GM12878 (cell line): ENCODE results near the gene PPP2R3A. TPM values are rescaled to one million over a fixed set of nuclear protein-coding genes. Genes with fewer than 3 reads are reported as not detected.

Experiments
- ASH2L ChIP-seq: fragments of 300-600, 200-600 bp; sonication (generic); IDR thresholded peaks from 2 replicates; pipeline ENCODE4 v1.6.1; 2017; ENCODE audit warnings: low read depth, mild to moderate bottlenecking, borderline replicate concordance
- ATF7 ChIP-seq: fragments of 450-650 bp; IDR thresholded peaks from 2 replicates; pipeline ENCODE4 v1.6.1; 2016; ENCODE audit warnings: low read depth, mild to moderate bottlenecking
- BCL11A ChIP-seq: IDR thresholded peaks from 2 replicates; pipeline ENCODE4 v1.6.1; 2011; ENCODE audit warnings: low read depth, low read length
- CHD4 ChIP-seq: fragments of 200-600 bp; sonication (generic); IDR thresholded peaks from 2 replicates; pipeline ENCODE4 v1.6.1; 2016; ENCODE audit warnings: mild to moderate bottlenecking
- CREM ChIP-seq: IDR thresholded peaks from 2 replicates; pipeline ENCODE4 v1.6.1; 2014; ENCODE audit warnings: antibody characterized with exemption, low read depth
- EGR1 ChIP-seq, 2 experiments: IDR thresholded peaks; 1 replicate in 1 of 2; 2 replicates in 1 of 2; pipeline ENCODE4 v1.6.1; 2011 to 2012; ENCODE audit warnings: low read depth in 2 of 2, low read length in 2 of 2, borderline replicate concordance in 1 of 2, mild to moderate bottlenecking in 1 of 2, moderate library complexity in 1 of 2
- IKZF1 ChIP-seq: fragments of 450-650 bp; conservative IDR thresholded peaks from 2 replicates; pipeline ENCODE4 v1.6.1; 2017; ENCODE audit warnings: antibody characterized with exemption, mild to moderate bottlenecking
- MEF2B ChIP-seq: fragments of 450-650 bp; IDR thresholded peaks from 2 replicates; pipeline ENCODE4 v1.6.1; 2018; ENCODE audit warnings: mild to moderate bottlenecking, moderate library complexity; ENCODE audit not compliant: partially characterized antibody, poor library complexity, severe bottlenecking
- MTA2 ChIP-seq: fragments of 450-650 bp; IDR thresholded peaks from 2 replicates; pipeline ENCODE4 v1.6.1; 2016; ENCODE audit warnings: low read depth, mild to moderate bottlenecking, moderate library complexity
- MXI1 ChIP-seq: fragments of 150-350 bp; IDR thresholded peaks from 2 replicates; pipeline ENCODE4 v1.6.1; 2011; ENCODE audit warnings: low read depth, mild to moderate bottlenecking, inconsistent platforms, low read length, improper control_type of control experiment
- NBN ChIP-seq: fragments of 450-650 bp; IDR thresholded peaks from 2 replicates; pipeline ENCODE4 v1.6.1; 2016
- POU2F2 ChIP-seq: IDR thresholded peaks from 3 replicates; pipeline ENCODE4 v1.6.1; 2011; ENCODE audit warnings: low read depth, mild to moderate bottlenecking, low read length, borderline replicate concordance
- RELA ChIP-seq: fragments of 450-650 bp; IDR thresholded peaks from 2 replicates; pipeline ENCODE4 v1.8.0; 2014; ENCODE audit warnings: borderline replicate concordance; ENCODE audit not compliant: partially characterized antibody
- RELB ChIP-seq: fragments of 450-650 bp; IDR thresholded peaks from 2 replicates; pipeline ENCODE4 v1.6.1; 2017; ENCODE audit warnings: low read depth, mild to moderate bottlenecking, moderate library complexity
- SKIL ChIP-seq: fragments of 450-650 bp; IDR thresholded peaks from 2 replicates; pipeline ENCODE4 v1.6.1; 2017; ENCODE audit warnings: mild to moderate bottlenecking, low read depth, inconsistent platforms; ENCODE audit not compliant: poor library complexity, severe bottlenecking
- SMAD5 ChIP-seq: IDR thresholded peaks from 2 replicates; pipeline ENCODE4 v1.6.1; 2016; ENCODE audit warnings: antibody characterized with exemption, low read depth
- YY1 ChIP-seq: IDR thresholded peaks from 2 replicates; pipeline ENCODE4 v1.6.1; 2011; ENCODE audit warnings: low read depth, mild to moderate bottlenecking, low read length
- ZBTB40 ChIP-seq: fragments of 450-650 bp; IDR thresholded peaks from 2 replicates; pipeline ENCODE4 v1.6.1; 2016; ENCODE audit warnings: mild to moderate bottlenecking, moderate library complexity, borderline replicate concordance
- ZNF384 ChIP-seq: IDR thresholded peaks from 2 replicates; pipeline ENCODE4 v1.6.1; 2012; ENCODE audit warnings: low read depth, mild to moderate bottlenecking, low read length, improper control_type of control experiment, borderline replicate concordance
- polyA plus RNA-seq, 11 experiments: library from polyadenylated mRNA; depleted of rRNA in 4 of 11; unstranded in 6 of 11; stranded (reverse) in 5 of 11; fragments of >200 nt; fragmentation: Nextera tagmentation in 4 of 11; fragmentation: Illumina TruSeq in 1 of 11; extraction: Ambion mirVana in 4 of 11; extraction: Trizol in 1 of 11; gene quantifications; 1 replicate in 1 of 11; 2 replicates in 10 of 11; pipeline versions ENCODE4 v1.2.1 to v1.2.3, GENCODE V29; 2011 to 2016; ENCODE audit warnings: inconsistent platforms in 2 of 11, missing spikeins in 2 of 11, low read depth in 1 of 11
- total RNA-seq, 4 experiments: library from RNA; depleted of rRNA in 3 of 4; stranded (reverse); fragments of >200 nt in 3 of 4; fragmentation: Illumina TruSeq in 1 of 4; extraction: Trizol in 1 of 4; gene quantifications; 2 replicates each; pipeline versions ENCODE4 v1.2.1 to v1.2.3, GENCODE V29; 2013 to 2021
- TF ChIP-seq, protein P1 (sequence below): fragments of 450-650 bp; IDR thresholded peaks from 2 replicates; pipeline ENCODE4 v1.6.1; 2016; ENCODE audit warnings: mild to moderate bottlenecking

The PPP2R3A gene
- total and polyA plus RNA-seq, 10 of the 15 experiments (the other 5 are each of a cell fraction or from before 2014, with no cell fraction given): under 0.01 to 0.16 (median 0.06) TPM; not detected in 5

- TF ChIP-seq ZBTB40 (no peak), MTA2 (peak; percentile 74), BCL11A (no peak), ZNF384 (peak; percentile 93), MXI1 (peak; percentile 90), YY1 (peak; percentile 43; the same call in 1 of the 2 replicates), POU2F2 (peak; percentile 80; the same call in 2 of the 3 replicates), SKIL (no peak), RELA (no peak), SMAD5 (no peak), EGR1 (IDR thresholded peaks at IDR 0.05; ENCODE audit: borderline replicate concordance in 1 of 2, low read depth in 2 of 2, low read length in 2 of 2) (0 out of 3 replicates have a peak, but pooled peaks of 1 of the 2 experiments have one; percentile 31), CHD4 (no peak), ATF7 (peak; percentile 75), ASH2L (no peak), RELB (0 out of 2 replicates have a peak, but pooled peaks have one; percentile 39), NBN (no peak), CREM (peak; percentile 44; the same call in 1 of the 2 replicates), IKZF1 (peak; percentile 67; the same call in 1 of the 2 replicates), MEF2B (peak; percentile 44)
- TF ChIP-seq, protein P1, sequence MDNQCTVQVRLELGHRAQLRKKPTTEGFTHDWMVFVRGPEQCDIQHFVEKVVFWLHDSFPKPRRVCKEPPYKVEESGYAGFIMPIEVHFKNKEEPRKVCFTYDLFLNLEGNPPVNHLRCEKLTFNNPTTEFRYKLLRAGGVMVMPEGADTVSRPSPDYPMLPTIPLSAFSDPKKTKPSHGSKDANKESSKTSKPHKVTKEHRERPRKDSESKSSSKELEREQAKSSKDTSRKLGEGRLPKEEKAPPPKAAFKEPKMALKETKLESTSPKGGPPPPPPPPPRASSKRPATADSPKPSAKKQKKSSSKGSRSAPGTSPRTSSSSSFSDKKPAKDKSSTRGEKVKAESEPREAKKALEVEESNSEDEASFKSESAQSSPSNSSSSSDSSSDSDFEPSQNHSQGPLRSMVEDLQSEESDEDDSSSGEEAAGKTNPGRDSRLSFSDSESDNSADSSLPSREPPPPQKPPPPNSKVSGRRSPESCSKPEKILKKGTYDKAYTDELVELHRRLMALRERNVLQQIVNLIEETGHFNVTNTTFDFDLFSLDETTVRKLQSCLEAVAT: peak; percentile 72
These were observed 229.1 kb downstream of the PPP2R3A start (continued) for GRCh38 chr3:136194409-136195257.
